ENCODE data around the gene CPNE2.

The CPNE2 gene

GRCh38 chr16:57146040-57146647 lies 53.8 kb downstream of the CPNE2 start:
- no peaks in the 10 kb centered on the region for H3K27me3 ChIP-seq
- no peaks in the 10 kb centered on the region for H3K4me1 ChIP-seq
- no peak overlapping the region for H3K4me3 ChIP-seq (ENCODE audit: low read depth, low read length)
- TF ChIP-seq, protein P1, sequence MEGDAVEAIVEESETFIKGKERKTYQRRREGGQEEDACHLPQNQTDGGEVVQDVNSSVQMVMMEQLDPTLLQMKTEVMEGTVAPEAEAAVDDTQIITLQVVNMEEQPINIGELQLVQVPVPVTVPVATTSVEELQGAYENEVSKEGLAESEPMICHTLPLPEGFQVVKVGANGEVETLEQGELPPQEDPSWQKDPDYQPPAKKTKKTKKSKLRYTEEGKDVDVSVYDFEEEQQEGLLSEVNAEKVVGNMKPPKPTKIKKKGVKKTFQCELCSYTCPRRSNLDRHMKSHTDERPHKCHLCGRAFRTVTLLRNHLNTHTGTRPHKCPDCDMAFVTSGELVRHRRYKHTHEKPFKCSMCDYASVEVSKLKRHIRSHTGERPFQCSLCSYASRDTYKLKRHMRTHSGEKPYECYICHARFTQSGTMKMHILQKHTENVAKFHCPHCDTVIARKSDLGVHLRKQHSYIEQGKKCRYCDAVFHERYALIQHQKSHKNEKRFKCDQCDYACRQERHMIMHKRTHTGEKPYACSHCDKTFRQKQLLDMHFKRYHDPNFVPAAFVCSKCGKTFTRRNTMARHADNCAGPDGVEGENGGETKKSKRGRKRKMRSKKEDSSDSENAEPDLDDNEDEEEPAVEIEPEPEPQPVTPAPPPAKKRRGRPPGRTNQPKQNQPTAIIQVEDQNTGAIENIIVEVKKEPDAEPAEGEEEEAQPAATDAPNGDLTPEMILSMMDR (IDR thresholded peaks at IDR 0.05; ENCODE audit: low read depth, low read length) = no peak
- no peak for DNase-seq
- no peaks in the 10 kb centered on the region for H3K36me3 ChIP-seq
- H3K9me3 ChIP-seq = no peaks in the 10 kb centered on the region

- TF ChIP-seq, protein P1 (IDR thresholded peaks at IDR 0.05; ENCODE audit: low read depth, low read length) = peak; percentile 41
- Histone ChIP-seq H3K27me3 (no peaks in the 10 kb centered on the region), H3K4me3 (ENCODE audit: low read depth, low read length) (no peak overlapping the region), H3K36me3 (no peaks in the 10 kb centered on the region), H3K4me1 (no peaks in the 10 kb centered on the region), H3K9me3 (no peaks in the 10 kb centered on the region)
- DNase-seq = peak; percentile 44
Measured at GRCh38 chr16:57146735-57147134, 54.4 kb downstream of the CPNE2 start.

- no peaks in the 10 kb centered on the region for H3K4me1 ChIP-seq
- no peak overlapping the region for H3K4me3 ChIP-seq (ENCODE audit: low read depth, low read length)
- H3K36me3 ChIP-seq = peaks cover 5% of the 10 kb centered on the region
- TF ChIP-seq, protein P1 (IDR thresholded peaks at IDR 0.05; ENCODE audit: low read depth, low read length) = no peak
- DNase-seq = no peak
- no peaks in the 10 kb centered on the region for H3K27me3 ChIP-seq
- no peaks in the 10 kb centered on the region for H3K9me3 ChIP-seq
Measured at GRCh38 chr16:57147381-57148221, 55.2 kb downstream of the CPNE2 start.

DNA sequence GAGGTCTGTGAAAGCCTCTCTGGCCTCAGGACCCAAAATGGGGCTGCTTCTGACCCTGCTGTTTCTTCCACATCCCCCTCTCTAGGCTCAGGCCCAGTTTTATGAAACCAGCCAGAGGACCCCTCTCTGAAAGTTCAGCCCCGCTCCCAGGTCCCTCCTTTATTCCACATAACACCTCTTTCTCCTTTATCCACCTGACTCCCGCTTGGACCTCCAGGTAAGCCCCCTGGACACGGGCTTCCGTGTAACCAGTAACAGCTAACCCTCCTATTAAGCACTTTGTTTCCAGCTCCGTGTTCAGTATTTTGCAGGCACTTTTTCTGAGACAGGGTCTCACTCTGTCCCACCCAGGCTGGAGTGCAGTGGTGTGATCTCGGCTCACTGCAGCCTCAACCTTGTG lies 56.1 kb downstream of the CPNE2 start:
- Histone ChIP-seq H3K4me3 (ENCODE audit: low read depth, low read length) (no peak overlapping the region), H3K4me1 (no peaks in the 10 kb centered on the region), H3K36me3 (peaks cover 12% of the 10 kb centered on the region), H3K27me3 (no peaks in the 10 kb centered on the region), H3K9me3 (no peaks in the 10 kb centered on the region)
- DNase-seq = no peak
- TF ChIP-seq, protein P1 (IDR thresholded peaks at IDR 0.05; ENCODE audit: low read depth, low read length) = no peak

DNA sequence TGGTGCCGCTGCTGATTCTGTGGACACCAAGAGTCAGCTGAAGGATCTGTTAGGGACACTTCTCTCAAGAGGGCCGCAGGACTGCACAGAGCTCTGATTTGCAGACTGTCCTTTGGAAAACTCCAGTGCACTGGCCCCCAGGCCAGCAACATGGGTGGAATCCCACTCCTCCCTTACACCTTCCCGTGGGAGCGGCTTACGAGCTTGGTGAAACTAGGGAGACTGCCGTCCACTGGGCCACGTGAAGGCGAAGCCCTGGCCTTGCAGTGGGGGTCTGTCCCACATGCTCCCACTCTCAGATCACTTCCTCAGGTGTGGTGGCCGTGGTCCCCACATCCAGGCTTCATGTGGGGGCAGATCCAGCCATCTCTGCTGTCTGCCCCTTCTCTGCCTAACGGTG lies 57.0 kb downstream of the CPNE2 start:
- TF ChIP-seq, protein P1 (IDR thresholded peaks at IDR 0.05; ENCODE audit: low read depth, low read length) = no peak
- no peak overlapping the region for H3K4me3 ChIP-seq (ENCODE audit: low read depth, low read length)
- H3K4me1 ChIP-seq = no peaks in the 10 kb centered on the region
- no peak for DNase-seq
- no peaks in the 10 kb centered on the region for H3K27me3 ChIP-seq
- peaks cover 18% of the 10 kb centered on the region for H3K36me3 ChIP-seq
- H3K9me3 ChIP-seq = no peaks in the 10 kb centered on the region

All from BE2C (cell line).